ENCODE results near the gene TFEB.

The TFEB gene

GRCh38 chr6:41671376-41671775 lies 64.0 kb downstream of the TFEB start:
- DNase-seq, result no peak

- DNase-seq, result peak; percentile 62
These were observed 64.6 kb downstream of the TFEB start for GRCh38 chr6:41670703-41671360.

- no peak for DNase-seq
These were observed 66.4 kb downstream of the TFEB start for GRCh38 chr6:41668968-41669367.

GRCh38 chr6:41667195-41667594 lies 68.2 kb downstream of the TFEB start:
- no peak for DNase-seq

- DNase-seq, result no peak
These were observed 71.1 kb downstream of the TFEB start for GRCh38 chr6:41664271-41664670.

- DNase-seq, result no peak
These were observed 71.8 kb downstream of the TFEB start for GRCh38 chr6:41663568-41663967.

- no peak for DNase-seq
These were observed 75.5 kb downstream of the TFEB start for GRCh38 chr6:41659935-41660334.

GRCh38 chr6:41658636-41659035 lies 76.8 kb downstream of the TFEB start:
- no peak for DNase-seq

- DNase-seq, result no peak
These were observed 78.0 kb downstream of the TFEB start for GRCh38 chr6:41657131-41658094.

- DNase-seq, result no peak
These were observed 79.3 kb downstream of the TFEB start for GRCh38 chr6:41656002-41656691.

- no peak for DNase-seq
These were observed 79.8 kb downstream of the TFEB start for GRCh38 chr6:41655646-41656001.

- DNase-seq, result no peak
These were observed 80.2 kb downstream of the TFEB start for GRCh38 chr6:41655176-41655575.

- no peak for DNase-seq
These were observed 80.7 kb downstream of the TFEB start for GRCh38 chr6:41654698-41655151.

GRCh38 chr6:41654151-41654697 lies 81.2 kb downstream of the TFEB start:
- no peak for DNase-seq

GRCh38 chr6:41653691-41654090 lies 81.7 kb downstream of the TFEB start:
- DNase-seq, result no peak

GRCh38 chr6:41652866-41653652 lies 82.3 kb downstream of the TFEB start:
- DNase-seq, result no peak

- no peak for DNase-seq
These were observed 83.3 kb downstream of the TFEB start for GRCh38 chr6:41651962-41652657.

- no peak for DNase-seq
These were observed 84.0 kb downstream of the TFEB start for GRCh38 chr6:41651246-41651961.

- no peak for DNase-seq
These were observed 85.3 kb downstream of the TFEB start for GRCh38 chr6:41650120-41650519.

GRCh38 chr6:41649596-41649995 lies 85.8 kb downstream of the TFEB start:
- no peak for DNase-seq

- DNase-seq, result no peak
These were observed 86.5 kb downstream of the TFEB start for GRCh38 chr6:41648921-41649320.
